HepG2 (cell line): Measurements from ENCODE around the gene CYP2A6. TPM values are rescaled to one million over a fixed set of nuclear protein-coding genes. Genes with fewer than 3 reads are reported as not detected.
A peak's percentile ranks its signal among the peaks of the same experiment; 100 is the strongest.

ENCODE experiments used
- ADNP ChIP-seq: sonication (generic); formaldehyde crosslinking; IDR thresholded peaks from 2 replicates; pipeline ENCODE4 v1.4.0; 2020; ENCODE audit warnings: missing genetic modification reagents
- GLI4 ChIP-seq: sonication (generic); formaldehyde crosslinking; IDR thresholded peaks from 2 replicates; pipeline ENCODE4 v1.5.1; 2020; ENCODE audit warnings: missing genetic modification reagents, mild to moderate bottlenecking, moderate library complexity, borderline replicate concordance
- MAFK ChIP-seq, 2 experiments: IDR thresholded peaks in 1 of 2; conservative IDR thresholded peaks in 1 of 2; 2 replicates each; pipeline ENCODE4 v1.6.1; 2011; ENCODE audit warnings: improper control_type of control experiment in 2 of 2, low read length in 2 of 2
- NRL ChIP-seq: sonication (generic); formaldehyde crosslinking; IDR thresholded peaks from 2 replicates; pipeline ENCODE4 v1.5.0; 2020; ENCODE audit warnings: missing genetic modification reagents, mild to moderate bottlenecking, moderate library complexity, borderline replicate concordance
- POLR2AphosphoS2 ChIP-seq: IDR thresholded peaks from 2 replicates; pipeline ENCODE4 v1.6.1; 2011; ENCODE audit warnings: low read depth, low read length, improper control_type of control experiment
- RBFOX2 ChIP-seq: fragments of 200-400 bp; formaldehyde crosslinking; IDR thresholded peaks from 2 replicates; pipeline ENCODE4 v1.6.1; 2017; ENCODE audit warnings: low read depth, mild to moderate bottlenecking, low read length
- REL ChIP-seq: sonication (generic); formaldehyde crosslinking; conservative IDR thresholded peaks from 2 replicates; pipeline ENCODE4 v1.8.0; 2022; ENCODE audit warnings: mild to moderate bottlenecking, missing genetic modification reagents, moderate library complexity
- SMAD1 ChIP-seq: sonication (generic); formaldehyde crosslinking; IDR thresholded peaks from 2 replicates; pipeline ENCODE4 v1.4.0; 2020; ENCODE audit warnings: missing genetic modification reagents, low read depth, mild to moderate bottlenecking, borderline replicate concordance
- WIZ ChIP-seq: sonication (generic); formaldehyde crosslinking; IDR thresholded peaks from 2 replicates; pipeline ENCODE4 v1.5.1; 2020; ENCODE audit warnings: mild to moderate bottlenecking, missing genetic modification reagents
- ZBTB42 ChIP-seq: sonication (generic); formaldehyde crosslinking; IDR thresholded peaks from 2 replicates; pipeline ENCODE4 v1.5.0; 2020; ENCODE audit warnings: mild to moderate bottlenecking, missing genetic modification reagents
- ZC3H13 ChIP-seq: sonication (generic); formaldehyde crosslinking; IDR thresholded peaks from 2 replicates; pipeline ENCODE4 v1.8.1; 2023; ENCODE audit warnings: mild to moderate bottlenecking, missing genetic modification reagents, moderate library complexity
- ZNF30 ChIP-seq: sonication (generic); formaldehyde crosslinking; IDR thresholded peaks from 2 replicates; pipeline ENCODE4 v1.5.0; 2020; ENCODE audit warnings: mild to moderate bottlenecking, missing genetic modification reagents
- ZNF350 ChIP-seq: sonication (generic); formaldehyde crosslinking; IDR thresholded peaks from 2 replicates; pipeline ENCODE4 v1.4.0; 2020; ENCODE audit warnings: mild to moderate bottlenecking, low read depth, missing genetic modification reagents, borderline replicate concordance
- ZNF574 ChIP-seq: sonication (generic); formaldehyde crosslinking; IDR thresholded peaks from 2 replicates; pipeline ENCODE4 v1.4.0; 2020; ENCODE audit warnings: missing genetic modification reagents
- polyA plus RNA-seq, 8 experiments: library from polyadenylated mRNA; depleted of rRNA in 3 of 8; stranded (reverse) in 7 of 8; unstranded in 1 of 8; fragments of >200 nt; fragmentation: Illumina TruSeq in 4 of 8; extraction: Trizol in 4 of 8; gene quantifications; 2 replicates each; pipeline versions ENCODE4 v1.2.1 to v1.2.3, GENCODE V29; 2011 to 2016; ENCODE audit warnings: low read depth in 4 of 8, missing spikeins in 1 of 8, mixed read lengths in 1 of 8; ENCODE audit not compliant: insufficient read depth in 1 of 8
- total RNA-seq, 5 experiments: library from RNA; depleted of rRNA; stranded (reverse); fragments of >200 nt; fragmentation: Illumina TruSeq; extraction: Trizol; gene quantifications; 2 replicates each; pipeline ENCODE4 v1.2.3, GENCODE V29; 2016; ENCODE audit warnings: low read depth in 1 of 5
- TF ChIP-seq, protein P1 (sequence below): sonication (generic); formaldehyde crosslinking; IDR thresholded peaks from 2 replicates; pipeline ENCODE4 v1.4.0; 2020; ENCODE audit warnings: mild to moderate bottlenecking, missing genetic modification reagents, borderline replicate concordance
- TF ChIP-seq, protein P2 (sequence below): sonication (generic); formaldehyde crosslinking; IDR thresholded peaks from 2 replicates; pipeline ENCODE4 v1.4.0; 2020; ENCODE audit warnings: mild to moderate bottlenecking, missing genetic modification reagents
- TF ChIP-seq, protein P3 (sequence below): sonication (generic); formaldehyde crosslinking; conservative IDR thresholded peaks from 2 replicates; pipeline ENCODE4 v1.4.0; 2020; ENCODE audit warnings: missing genetic modification reagents

Gene CYP2A6
- total and polyA plus RNA-seq, 2 of the 13 experiments (the other 11 are each of a cell fraction or from before 2014, with no cell fraction given), result not detected

- TF ChIP-seq, protein P1, sequence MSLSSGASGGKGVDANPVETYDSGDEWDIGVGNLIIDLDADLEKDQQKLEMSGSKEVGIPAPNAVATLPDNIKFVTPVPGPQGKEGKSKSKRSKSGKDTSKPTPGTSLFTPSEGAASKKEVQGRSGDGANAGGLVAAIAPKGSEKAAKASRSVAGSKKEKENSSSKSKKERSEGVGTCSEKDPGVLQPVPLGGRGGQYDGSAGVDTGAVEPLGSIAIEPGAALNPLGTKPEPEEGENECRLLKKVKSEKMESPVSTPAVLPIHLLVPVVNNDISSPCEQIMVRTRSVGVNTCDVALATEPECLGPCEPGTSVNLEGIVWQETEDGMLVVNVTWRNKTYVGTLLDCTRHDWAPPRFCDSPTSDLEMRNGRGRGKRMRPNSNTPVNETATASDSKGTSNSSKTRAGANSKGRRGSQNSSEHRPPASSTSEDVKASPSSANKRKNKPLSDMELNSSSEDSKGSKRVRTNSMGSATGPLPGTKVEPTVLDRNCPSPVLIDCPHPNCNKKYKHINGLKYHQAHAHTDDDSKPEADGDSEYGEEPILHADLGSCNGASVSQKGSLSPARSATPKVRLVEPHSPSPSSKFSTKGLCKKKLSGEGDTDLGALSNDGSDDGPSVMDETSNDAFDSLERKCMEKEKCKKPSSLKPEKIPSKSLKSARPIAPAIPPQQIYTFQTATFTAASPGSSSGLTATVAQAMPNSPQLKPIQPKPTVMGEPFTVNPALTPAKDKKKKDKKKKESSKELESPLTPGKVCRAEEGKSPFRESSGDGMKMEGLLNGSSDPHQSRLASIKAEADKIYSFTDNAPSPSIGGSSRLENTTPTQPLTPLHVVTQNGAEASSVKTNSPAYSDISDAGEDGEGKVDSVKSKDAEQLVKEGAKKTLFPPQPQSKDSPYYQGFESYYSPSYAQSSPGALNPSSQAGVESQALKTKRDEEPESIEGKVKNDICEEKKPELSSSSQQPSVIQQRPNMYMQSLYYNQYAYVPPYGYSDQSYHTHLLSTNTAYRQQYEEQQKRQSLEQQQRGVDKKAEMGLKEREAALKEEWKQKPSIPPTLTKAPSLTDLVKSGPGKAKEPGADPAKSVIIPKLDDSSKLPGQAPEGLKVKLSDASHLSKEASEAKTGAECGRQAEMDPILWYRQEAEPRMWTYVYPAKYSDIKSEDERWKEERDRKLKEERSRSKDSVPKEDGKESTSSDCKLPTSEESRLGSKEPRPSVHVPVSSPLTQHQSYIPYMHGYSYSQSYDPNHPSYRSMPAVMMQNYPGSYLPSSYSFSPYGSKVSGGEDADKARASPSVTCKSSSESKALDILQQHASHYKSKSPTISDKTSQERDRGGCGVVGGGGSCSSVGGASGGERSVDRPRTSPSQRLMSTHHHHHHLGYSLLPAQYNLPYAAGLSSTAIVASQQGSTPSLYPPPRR (CRISPR knock-in tag), result peak; percentile 86
- no peak; the same call in 1 of the 2 replicates for TF ChIP-seq ZNF350 (CRISPR knock-in tag)
- no peak for TF ChIP-seq SMAD1
- TF ChIP-seq MAFK (conservative IDR thresholded peaks at IDR 0.05 in 1 of 2, IDR thresholded peaks at IDR 0.05 in 1 of 2; ENCODE audit: low read length in 2 of 2), result no peak
- no peak for TF ChIP-seq ZC3H13
- peak; percentile 51; the same call in 1 of the 2 replicates for TF ChIP-seq ZNF574
- no peak for TF ChIP-seq RBFOX2
- no peak for TF ChIP-seq ZNF30 (CRISPR knock-in tag)
- TF ChIP-seq, protein P2, sequence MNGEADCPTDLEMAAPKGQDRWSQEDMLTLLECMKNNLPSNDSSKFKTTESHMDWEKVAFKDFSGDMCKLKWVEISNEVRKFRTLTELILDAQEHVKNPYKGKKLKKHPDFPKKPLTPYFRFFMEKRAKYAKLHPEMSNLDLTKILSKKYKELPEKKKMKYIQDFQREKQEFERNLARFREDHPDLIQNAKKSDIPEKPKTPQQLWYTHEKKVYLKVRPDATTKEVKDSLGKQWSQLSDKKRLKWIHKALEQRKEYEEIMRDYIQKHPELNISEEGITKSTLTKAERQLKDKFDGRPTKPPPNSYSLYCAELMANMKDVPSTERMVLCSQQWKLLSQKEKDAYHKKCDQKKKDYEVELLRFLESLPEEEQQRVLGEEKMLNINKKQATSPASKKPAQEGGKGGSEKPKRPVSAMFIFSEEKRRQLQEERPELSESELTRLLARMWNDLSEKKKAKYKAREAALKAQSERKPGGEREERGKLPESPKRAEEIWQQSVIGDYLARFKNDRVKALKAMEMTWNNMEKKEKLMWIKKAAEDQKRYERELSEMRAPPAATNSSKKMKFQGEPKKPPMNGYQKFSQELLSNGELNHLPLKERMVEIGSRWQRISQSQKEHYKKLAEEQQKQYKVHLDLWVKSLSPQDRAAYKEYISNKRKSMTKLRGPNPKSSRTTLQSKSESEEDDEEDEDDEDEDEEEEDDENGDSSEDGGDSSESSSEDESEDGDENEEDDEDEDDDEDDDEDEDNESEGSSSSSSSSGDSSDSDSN (CRISPR knock-in tag), result no peak
- TF ChIP-seq GLI4, result no peak
- TF ChIP-seq WIZ, result no peak
- no peak for TF ChIP-seq POLR2AphosphoS2
- TF ChIP-seq REL (CRISPR knock-in tag), result no peak
- TF ChIP-seq NRL (CRISPR knock-in tag), result no peak
- TF ChIP-seq ADNP (CRISPR knock-in tag), result no peak
- TF ChIP-seq, protein P3, sequence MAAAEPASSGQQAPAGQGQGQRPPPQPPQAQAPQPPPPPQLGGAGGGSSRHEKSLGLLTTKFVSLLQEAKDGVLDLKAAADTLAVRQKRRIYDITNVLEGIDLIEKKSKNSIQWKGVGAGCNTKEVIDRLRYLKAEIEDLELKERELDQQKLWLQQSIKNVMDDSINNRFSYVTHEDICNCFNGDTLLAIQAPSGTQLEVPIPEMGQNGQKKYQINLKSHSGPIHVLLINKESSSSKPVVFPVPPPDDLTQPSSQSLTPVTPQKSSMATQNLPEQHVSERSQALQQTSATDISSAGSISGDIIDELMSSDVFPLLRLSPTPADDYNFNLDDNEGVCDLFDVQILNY, result no peak
- no peak for TF ChIP-seq ZBTB42 (CRISPR knock-in tag)
These were observed 18.5 kb downstream of the CYP2A6 start (continued) for GRCh38 chr19:40831502-40832430.
